ENCODE results near the gene DLEC1.

DNA sequence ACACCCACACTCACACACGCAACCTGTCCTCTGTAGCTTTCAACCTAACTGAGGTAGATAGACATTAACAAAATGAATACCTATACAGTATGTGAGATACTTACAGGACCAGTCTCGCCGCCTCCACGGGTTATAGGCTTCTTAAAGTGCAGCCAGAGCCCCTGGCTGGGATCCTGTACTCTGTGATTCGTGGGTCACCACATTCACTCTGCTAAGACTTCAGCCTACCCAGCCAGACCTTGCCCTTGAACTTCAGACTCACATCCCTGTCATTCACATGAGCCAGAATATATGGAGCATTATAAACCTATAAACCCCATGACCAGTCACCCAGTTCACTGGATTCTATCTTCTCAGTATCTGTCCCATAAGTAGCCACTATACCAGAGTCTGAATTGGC lies 1.4 kb downstream of the DLEC1 start:
- TF ChIP-seq EP300 (IDR thresholded peaks at IDR 0.05) (no peak), POLR2AphosphoS5 (IDR thresholded peaks at IDR 0.05) (no peak)

All from gastroesophageal sphincter (tissue), 2 donors.